H1 (cell line): ENCODE results near the gene PHOX2A. TPM values are rescaled to one million over a fixed set of nuclear protein-coding genes. Genes with fewer than 3 reads are reported as not detected.

Experiments used
- GTF2F1 ChIP-seq: IDR thresholded peaks from 2 replicates; pipeline ENCODE4 v1.6.1; 2012; ENCODE audit warnings: low read depth, low read length, improper control_type of control experiment, borderline replicate concordance
- SP4 ChIP-seq: IDR thresholded peaks from 2 replicates; pipeline ENCODE4 v1.6.1; 2012; ENCODE audit warnings: low read length, inconsistent platforms
- ZNF274 ChIP-seq: IDR thresholded peaks from 2 replicates; pipeline ENCODE4 v1.7.0; 2012; ENCODE audit warnings: low read length, borderline replicate concordance; ENCODE audit errors: extremely low read depth
- polyA plus RNA-seq, 7 experiments: library from polyadenylated mRNA; depleted of rRNA in 3 of 7; stranded (reverse) in 5 of 7; unstranded in 2 of 7; fragments of >200 nt in 5 of 7; fragments of 200-250 nt in 2 of 7; gene quantifications; 1 replicate in 5 of 7; 2 replicates in 1 of 7; 4 replicates in 1 of 7; pipeline versions ENCODE4 v1.2.1 to v1.2.3, GENCODE V29; 2011 to 2013; ENCODE audit warnings: missing spikeins in 2 of 7, mixed read lengths in 2 of 7
- total RNA-seq: library from RNA; stranded (reverse); fragmentation: NEBNext Ultra II Directional; extraction: Animal tissue kit (Norgen Biotek cat#: 25700); gene quantifications from 2 replicates; pipeline ENCODE4 v1.2.1, GENCODE V29; 2021
- TF ChIP-seq, protein P1 (sequence below): fragments of 300-600 bp; sonication (generic); IDR thresholded peaks from 2 replicates; pipeline ENCODE4 v1.7.1; 2012; ENCODE audit warnings: low read length, moderate library complexity, mild to moderate bottlenecking, inconsistent platforms; ENCODE audit not compliant: insufficient replicate concordance

Gene PHOX2A
- total and polyA plus RNA-seq, 2 of the 8 experiments (the other 6 are each of a cell fraction or from before 2014, with no cell fraction given): 0.67 TPM; not detected in 1

DNA sequence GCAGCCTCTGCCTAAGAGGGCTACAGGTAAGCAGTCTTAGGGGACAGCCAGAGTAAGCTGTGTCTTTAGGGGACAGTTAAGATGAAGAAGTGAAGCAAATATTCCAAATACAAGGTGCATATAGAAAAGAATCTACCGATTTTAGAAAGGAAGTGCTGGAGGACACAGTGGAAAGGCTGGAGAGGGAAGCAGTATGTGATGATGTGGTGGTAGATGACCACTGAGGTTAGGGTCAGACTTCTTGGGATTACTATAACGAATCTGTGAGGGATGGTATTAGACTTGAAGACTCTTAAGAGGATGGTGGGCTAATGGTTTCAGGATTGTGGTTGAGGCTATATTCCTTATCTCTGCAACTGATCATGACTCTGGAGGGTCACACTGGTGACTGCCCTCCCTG lies 40.0 kb upstream of the PHOX2A start (continued):
- TF ChIP-seq, protein P1, sequence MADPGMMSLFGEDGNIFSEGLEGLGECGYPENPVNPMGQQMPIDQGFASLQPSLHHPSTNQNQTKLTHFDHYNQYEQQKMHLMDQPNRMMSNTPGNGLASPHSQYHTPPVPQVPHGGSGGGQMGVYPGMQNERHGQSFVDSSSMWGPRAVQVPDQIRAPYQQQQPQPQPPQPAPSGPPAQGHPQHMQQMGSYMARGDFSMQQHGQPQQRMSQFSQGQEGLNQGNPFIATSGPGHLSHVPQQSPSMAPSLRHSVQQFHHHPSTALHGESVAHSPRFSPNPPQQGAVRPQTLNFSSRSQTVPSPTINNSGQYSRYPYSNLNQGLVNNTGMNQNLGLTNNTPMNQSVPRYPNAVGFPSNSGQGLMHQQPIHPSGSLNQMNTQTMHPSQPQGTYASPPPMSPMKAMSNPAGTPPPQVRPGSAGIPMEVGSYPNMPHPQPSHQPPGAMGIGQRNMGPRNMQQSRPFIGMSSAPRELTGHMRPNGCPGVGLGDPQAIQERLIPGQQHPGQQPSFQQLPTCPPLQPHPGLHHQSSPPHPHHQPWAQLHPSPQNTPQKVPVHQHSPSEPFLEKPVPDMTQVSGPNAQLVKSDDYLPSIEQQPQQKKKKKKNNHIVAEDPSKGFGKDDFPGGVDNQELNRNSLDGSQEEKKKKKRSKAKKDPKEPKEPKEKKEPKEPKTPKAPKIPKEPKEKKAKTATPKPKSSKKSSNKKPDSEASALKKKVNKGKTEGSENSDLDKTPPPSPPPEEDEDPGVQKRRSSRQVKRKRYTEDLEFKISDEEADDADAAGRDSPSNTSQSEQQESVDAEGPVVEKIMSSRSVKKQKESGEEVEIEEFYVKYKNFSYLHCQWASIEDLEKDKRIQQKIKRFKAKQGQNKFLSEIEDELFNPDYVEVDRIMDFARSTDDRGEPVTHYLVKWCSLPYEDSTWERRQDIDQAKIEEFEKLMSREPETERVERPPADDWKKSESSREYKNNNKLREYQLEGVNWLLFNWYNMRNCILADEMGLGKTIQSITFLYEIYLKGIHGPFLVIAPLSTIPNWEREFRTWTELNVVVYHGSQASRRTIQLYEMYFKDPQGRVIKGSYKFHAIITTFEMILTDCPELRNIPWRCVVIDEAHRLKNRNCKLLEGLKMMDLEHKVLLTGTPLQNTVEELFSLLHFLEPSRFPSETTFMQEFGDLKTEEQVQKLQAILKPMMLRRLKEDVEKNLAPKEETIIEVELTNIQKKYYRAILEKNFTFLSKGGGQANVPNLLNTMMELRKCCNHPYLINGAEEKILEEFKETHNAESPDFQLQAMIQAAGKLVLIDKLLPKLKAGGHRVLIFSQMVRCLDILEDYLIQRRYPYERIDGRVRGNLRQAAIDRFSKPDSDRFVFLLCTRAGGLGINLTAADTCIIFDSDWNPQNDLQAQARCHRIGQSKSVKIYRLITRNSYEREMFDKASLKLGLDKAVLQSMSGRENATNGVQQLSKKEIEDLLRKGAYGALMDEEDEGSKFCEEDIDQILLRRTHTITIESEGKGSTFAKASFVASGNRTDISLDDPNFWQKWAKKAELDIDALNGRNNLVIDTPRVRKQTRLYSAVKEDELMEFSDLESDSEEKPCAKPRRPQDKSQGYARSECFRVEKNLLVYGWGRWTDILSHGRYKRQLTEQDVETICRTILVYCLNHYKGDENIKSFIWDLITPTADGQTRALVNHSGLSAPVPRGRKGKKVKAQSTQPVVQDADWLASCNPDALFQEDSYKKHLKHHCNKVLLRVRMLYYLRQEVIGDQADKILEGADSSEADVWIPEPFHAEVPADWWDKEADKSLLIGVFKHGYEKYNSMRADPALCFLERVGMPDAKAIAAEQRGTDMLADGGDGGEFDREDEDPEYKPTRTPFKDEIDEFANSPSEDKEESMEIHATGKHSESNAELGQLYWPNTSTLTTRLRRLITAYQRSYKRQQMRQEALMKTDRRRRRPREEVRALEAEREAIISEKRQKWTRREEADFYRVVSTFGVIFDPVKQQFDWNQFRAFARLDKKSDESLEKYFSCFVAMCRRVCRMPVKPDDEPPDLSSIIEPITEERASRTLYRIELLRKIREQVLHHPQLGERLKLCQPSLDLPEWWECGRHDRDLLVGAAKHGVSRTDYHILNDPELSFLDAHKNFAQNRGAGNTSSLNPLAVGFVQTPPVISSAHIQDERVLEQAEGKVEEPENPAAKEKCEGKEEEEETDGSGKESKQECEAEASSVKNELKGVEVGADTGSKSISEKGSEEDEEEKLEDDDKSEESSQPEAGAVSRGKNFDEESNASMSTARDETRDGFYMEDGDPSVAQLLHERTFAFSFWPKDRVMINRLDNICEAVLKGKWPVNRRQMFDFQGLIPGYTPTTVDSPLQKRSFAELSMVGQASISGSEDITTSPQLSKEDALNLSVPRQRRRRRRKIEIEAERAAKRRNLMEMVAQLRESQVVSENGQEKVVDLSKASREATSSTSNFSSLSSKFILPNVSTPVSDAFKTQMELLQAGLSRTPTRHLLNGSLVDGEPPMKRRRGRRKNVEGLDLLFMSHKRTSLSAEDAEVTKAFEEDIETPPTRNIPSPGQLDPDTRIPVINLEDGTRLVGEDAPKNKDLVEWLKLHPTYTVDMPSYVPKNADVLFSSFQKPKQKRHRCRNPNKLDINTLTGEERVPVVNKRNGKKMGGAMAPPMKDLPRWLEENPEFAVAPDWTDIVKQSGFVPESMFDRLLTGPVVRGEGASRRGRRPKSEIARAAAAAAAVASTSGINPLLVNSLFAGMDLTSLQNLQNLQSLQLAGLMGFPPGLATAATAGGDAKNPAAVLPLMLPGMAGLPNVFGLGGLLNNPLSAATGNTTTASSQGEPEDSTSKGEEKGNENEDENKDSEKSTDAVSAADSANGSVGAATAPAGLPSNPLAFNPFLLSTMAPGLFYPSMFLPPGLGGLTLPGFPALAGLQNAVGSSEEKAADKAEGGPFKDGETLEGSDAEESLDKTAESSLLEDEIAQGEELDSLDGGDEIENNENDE: no peak
- TF ChIP-seq SP4 (no peak), ZNF274 (no peak), GTF2F1 (no peak)
- TF ChIP-seq, all 59 proteins: peak for 0
